Osteocyte (in vitro differentiated cells): ENCODE data around the gene AIMP1. TPM values are rescaled to one million over a fixed set of nuclear protein-coding genes. Genes with fewer than 3 reads are reported as not detected.

Experiments
- DNase-seq: peaks from one replicate; pipeline ENCODE4 v3.0.0; 2021; ENCODE audit warnings: mixed read lengths; ENCODE audit not compliant: unreplicated experiment; ENCODE audit errors: extremely low spot score
- H3K27ac Mint-ChIP-seq: one replicate; pipeline ENCODE4 v1.8.0; 2021; ENCODE audit warnings: mild to moderate bottlenecking, mixed read lengths; ENCODE audit not compliant: unreplicated experiment
- H3K27me3 Mint-ChIP-seq: one replicate; pipeline ENCODE4 v1.8.0; 2021; ENCODE audit warnings: mixed read lengths; ENCODE audit not compliant: unreplicated experiment
- H3K36me3 Mint-ChIP-seq: one replicate; pipeline ENCODE4 v1.8.0; 2021; ENCODE audit warnings: mixed read lengths; ENCODE audit not compliant: unreplicated experiment
- H3K4me1 Mint-ChIP-seq: one replicate; pipeline ENCODE4 v1.8.0; 2021; ENCODE audit warnings: mixed read lengths; ENCODE audit not compliant: unreplicated experiment
- H3K4me3 Mint-ChIP-seq: one replicate; pipeline ENCODE4 v1.8.0; 2021; ENCODE audit warnings: mild to moderate bottlenecking, moderate library complexity, mixed read lengths; ENCODE audit not compliant: unreplicated experiment
- H3K9me3 Mint-ChIP-seq: one replicate; pipeline ENCODE4 v1.8.0; 2021; ENCODE audit warnings: mixed read lengths; ENCODE audit not compliant: unreplicated experiment
- total RNA-seq: library from RNA; stranded (reverse); gene quantifications from 2 replicates; pipeline ENCODE4 v1.2.1, GENCODE V29; 2021
- TF ChIP-seq, protein P1 (sequence below): fragments of 200-600 bp; sonication (generic); IDR thresholded peaks from 2 replicates; pipeline ENCODE4 v1.5.0; 2021; ENCODE audit warnings: antibody characterized with exemption, mild to moderate bottlenecking, moderate library complexity

The AIMP1 gene
- total RNA-seq, 1 donor from 2014 or later = 41.2 TPM

DNA sequence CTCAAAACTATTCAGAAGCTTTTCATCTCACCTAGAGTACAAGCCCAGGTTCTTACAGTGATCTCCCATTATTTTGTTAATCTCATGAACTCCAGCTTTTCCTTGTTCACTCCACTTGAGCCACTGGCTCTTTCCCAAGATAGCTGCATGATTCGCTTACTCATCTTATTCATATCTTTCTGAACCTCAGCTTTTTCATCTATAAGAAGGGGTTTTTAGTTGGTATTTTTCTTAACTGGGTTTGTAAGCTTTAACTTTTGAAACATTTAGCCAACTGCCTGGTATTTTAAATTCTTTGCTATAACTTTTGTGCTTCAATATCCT, 28.3 kb downstream of the AIMP1 start:
- TF ChIP-seq, protein P1, sequence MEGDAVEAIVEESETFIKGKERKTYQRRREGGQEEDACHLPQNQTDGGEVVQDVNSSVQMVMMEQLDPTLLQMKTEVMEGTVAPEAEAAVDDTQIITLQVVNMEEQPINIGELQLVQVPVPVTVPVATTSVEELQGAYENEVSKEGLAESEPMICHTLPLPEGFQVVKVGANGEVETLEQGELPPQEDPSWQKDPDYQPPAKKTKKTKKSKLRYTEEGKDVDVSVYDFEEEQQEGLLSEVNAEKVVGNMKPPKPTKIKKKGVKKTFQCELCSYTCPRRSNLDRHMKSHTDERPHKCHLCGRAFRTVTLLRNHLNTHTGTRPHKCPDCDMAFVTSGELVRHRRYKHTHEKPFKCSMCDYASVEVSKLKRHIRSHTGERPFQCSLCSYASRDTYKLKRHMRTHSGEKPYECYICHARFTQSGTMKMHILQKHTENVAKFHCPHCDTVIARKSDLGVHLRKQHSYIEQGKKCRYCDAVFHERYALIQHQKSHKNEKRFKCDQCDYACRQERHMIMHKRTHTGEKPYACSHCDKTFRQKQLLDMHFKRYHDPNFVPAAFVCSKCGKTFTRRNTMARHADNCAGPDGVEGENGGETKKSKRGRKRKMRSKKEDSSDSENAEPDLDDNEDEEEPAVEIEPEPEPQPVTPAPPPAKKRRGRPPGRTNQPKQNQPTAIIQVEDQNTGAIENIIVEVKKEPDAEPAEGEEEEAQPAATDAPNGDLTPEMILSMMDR = no peak
- peaks cover 2% of the 10 kb centered on the region for H3K4me1 Mint-ChIP-seq
- no peak overlapping the region for H3K27ac Mint-ChIP-seq
- no peak overlapping the region for H3K4me3 Mint-ChIP-seq
- H3K36me3 Mint-ChIP-seq = peaks cover 32% of the 10 kb centered on the region
- no peaks in the 10 kb centered on the region for H3K27me3 Mint-ChIP-seq
- H3K9me3 Mint-ChIP-seq = peaks cover 21% of the 10 kb centered on the region
- DNase-seq = no peak

DNA sequence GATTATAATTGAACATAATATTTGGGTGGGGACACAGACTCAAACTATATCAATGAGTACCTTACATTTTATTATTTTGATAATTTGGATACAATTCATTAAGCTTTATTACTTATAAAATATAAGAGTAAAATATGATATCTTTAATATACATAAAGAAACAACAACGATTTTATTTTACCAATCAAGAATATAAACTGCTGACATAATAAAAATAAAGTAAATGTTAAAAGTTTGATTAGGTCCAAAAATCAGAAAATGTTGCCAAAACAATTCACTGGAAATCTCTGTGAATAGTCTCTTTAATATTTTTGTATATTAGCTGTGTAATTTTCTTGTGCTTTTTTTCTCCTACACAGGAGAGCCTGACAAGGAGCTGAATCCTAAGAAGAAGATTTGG, 30.8 kb downstream of the AIMP1 start:
- H3K4me1 Mint-ChIP-seq = peaks cover 2% of the 10 kb centered on the region
- TF ChIP-seq, protein P1 = no peak

DNA sequence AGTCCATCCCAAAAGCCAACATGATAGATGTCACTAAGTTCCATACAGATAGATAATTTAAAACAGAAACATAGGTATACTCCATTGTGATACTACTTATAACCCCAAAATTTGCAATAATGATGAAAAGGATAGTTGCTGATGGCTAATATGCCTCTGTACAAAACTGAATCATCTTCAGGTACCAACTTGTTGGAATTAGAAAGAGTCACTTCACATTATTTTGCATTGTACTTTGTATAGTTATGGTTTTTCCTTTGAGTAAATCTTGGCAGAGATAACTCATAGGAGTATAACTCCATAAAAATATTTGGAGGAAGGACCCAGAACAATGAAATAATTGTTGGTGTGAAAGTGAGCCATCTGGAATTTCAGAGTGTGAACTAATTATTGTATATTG, 34.7 kb downstream of the AIMP1 start:
- no peaks in the 10 kb centered on the region for H3K4me1 Mint-ChIP-seq
- no peaks in the 10 kb centered on the region for H3K9me3 Mint-ChIP-seq

More for the DNA sequence above, 30.8 kb downstream of the AIMP1 start:
- Mint-ChIP-seq H3K4me3 (no peak overlapping the region), H3K9me3 (no peaks in the 10 kb centered on the region), H3K27ac (no peak overlapping the region), H3K27me3 (no peaks in the 10 kb centered on the region), H3K36me3 (peaks cover 15% of the 10 kb centered on the region)
- DNase-seq = no peak

DNA sequence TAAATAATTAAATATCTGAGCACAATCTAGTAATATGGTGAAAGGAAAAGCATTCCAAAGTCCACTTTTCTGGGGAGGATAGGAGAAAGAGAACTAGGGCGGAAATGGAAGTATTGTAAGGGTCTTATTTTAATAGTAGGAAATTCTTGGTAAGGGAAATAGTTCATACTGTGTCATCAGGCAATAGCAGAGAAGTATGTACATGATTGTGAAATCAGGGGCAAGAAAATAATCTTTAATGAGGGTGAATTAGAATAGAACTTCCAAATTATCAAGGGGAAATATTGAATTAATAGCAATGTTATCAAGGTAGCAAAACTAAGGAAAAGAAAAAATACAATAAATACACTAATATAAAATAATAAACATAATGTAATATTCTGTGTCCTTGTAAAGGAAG, 37.4 kb downstream of the AIMP1 start:
- Mint-ChIP-seq H3K9me3 (peaks cover 4% of the 10 kb centered on the region), H3K36me3 (peaks cover 15% of the 10 kb centered on the region)

More for the DNA sequence above, 34.7 kb downstream of the AIMP1 start:
- no peak overlapping the region for H3K4me3 Mint-ChIP-seq
- TF ChIP-seq, protein P1 = no peak
- peaks cover 18% of the 10 kb centered on the region for H3K36me3 Mint-ChIP-seq
- no peak for DNase-seq
- H3K27ac Mint-ChIP-seq = no peak overlapping the region
- H3K27me3 Mint-ChIP-seq = no peaks in the 10 kb centered on the region

DNA sequence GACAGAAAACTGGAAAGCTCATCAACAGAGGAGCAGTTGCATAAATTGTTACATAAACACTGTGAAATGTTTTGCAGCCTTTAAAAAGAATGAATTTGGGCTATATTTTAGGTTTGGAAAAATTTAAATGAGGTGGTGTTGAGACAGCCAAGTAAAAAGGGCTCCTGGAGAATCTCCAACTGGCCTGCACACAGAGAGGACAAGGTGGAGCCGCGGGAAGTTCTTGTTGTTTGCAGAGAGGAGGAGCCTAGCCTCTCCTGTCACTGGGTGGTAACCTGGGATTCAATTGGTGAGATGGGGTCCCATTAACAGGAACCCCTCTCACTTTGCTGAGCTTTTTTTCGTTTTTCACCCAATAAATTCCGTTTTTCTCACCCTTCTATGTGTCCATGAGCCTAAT, 38.8 kb downstream of the AIMP1 start:
- Mint-ChIP-seq H3K27me3 (no peaks in the 10 kb centered on the region), H3K4me3 (no peak overlapping the region), H3K4me1 (peaks cover 3% of the 10 kb centered on the region), H3K36me3 (peaks cover 9% of the 10 kb centered on the region), H3K27ac (no peak overlapping the region), H3K9me3 (peaks cover 4% of the 10 kb centered on the region)
- no peak for DNase-seq
- TF ChIP-seq, protein P1 = no peak

More for the DNA sequence above, 37.4 kb downstream of the AIMP1 start:
- DNase-seq = no peak
- no peak overlapping the region for H3K4me3 Mint-ChIP-seq
- H3K27ac Mint-ChIP-seq = no peak overlapping the region
- TF ChIP-seq, protein P1 = no peak
- no peaks in the 10 kb centered on the region for H3K27me3 Mint-ChIP-seq
- peaks cover 3% of the 10 kb centered on the region for H3K4me1 Mint-ChIP-seq
